ENCODE results near the gene RGL1. TPM values are rescaled to one million over a fixed set of nuclear protein-coding genes. Genes with fewer than 3 reads are reported as not detected.
A peak's percentile ranks its signal among the peaks of the same experiment; 100 is the strongest.

The RGL1 gene
- total RNA-seq, 4 donors from 2014 or later, result 10.6 to 13.8 (median 11.3) TPM

GRCh38 chr1:183877053-183877720 is 72.3 kb downstream of the RGL1 start:
- Histone ChIP-seq H3K4me3 (peak overlapping the region; percentile 27), H3K4me1 (peaks cover 44% of the 10 kb centered on the region), H3K27ac (peak overlapping the region; percentile 70), H3K9me3 (no peaks in the 10 kb centered on the region), H3K27me3 (no peaks in the 10 kb centered on the region), H3K36me3 (no peaks in the 10 kb centered on the region)
- DNase-seq (ENCODE audit: low spot score in 2 of 2), result no peak
- 19% methylated on average over 10 of the region's 10 CpGs for WGBS
- TF ChIP-seq EP300 (IDR thresholded peaks at IDR 0.05) (peak; percentile 2), CTCF (IDR thresholded peaks at IDR 0.05) (no peak)

- no peaks in the 10 kb centered on the region for H3K27me3 ChIP-seq
- H3K36me3 ChIP-seq, result peaks cover 1% of the 10 kb centered on the region
- no peak overlapping the region for H3K4me3 ChIP-seq
- H3K9me3 ChIP-seq, result no peaks in the 10 kb centered on the region
- H3K4me1 ChIP-seq, result peaks cover 37% of the 10 kb centered on the region
- no peak overlapping the region for H3K27ac ChIP-seq
- 57% methylated on average over 2 of the region's 2 CpGs for WGBS
- DNase-seq (ENCODE audit: low spot score in 2 of 2), result no peak
- TF ChIP-seq EP300 (IDR thresholded peaks at IDR 0.05) (no peak), CTCF (IDR thresholded peaks at IDR 0.05) (no peak), POLR2A (IDR thresholded peaks at IDR 0.05) (no peak), POLR2AphosphoS5 (IDR thresholded peaks at IDR 0.05) (no peak)
Measured at GRCh38 chr1:183879494-183879893, 74.6 kb downstream of the RGL1 start.

- H3K4me3 ChIP-seq, result no peak overlapping the region
- H3K9me3 ChIP-seq, result no peaks in the 10 kb centered on the region
- DNase-seq (ENCODE audit: low spot score in 2 of 2), result no peak
- TF ChIP-seq POLR2A (IDR thresholded peaks at IDR 0.05) (no peak), CTCF (IDR thresholded peaks at IDR 0.05) (no peak), EP300 (IDR thresholded peaks at IDR 0.05) (no peak), POLR2AphosphoS5 (IDR thresholded peaks at IDR 0.05) (no peak)
- WGBS, result 75% methylated on average over 1 of the region's 1 CpG
- no peaks in the 10 kb centered on the region for H3K27me3 ChIP-seq
- peaks cover 6% of the 10 kb centered on the region for H3K36me3 ChIP-seq
- H3K4me1 ChIP-seq, result peaks cover 37% of the 10 kb centered on the region
- no peak overlapping the region for H3K27ac ChIP-seq
Measured at GRCh38 chr1:183879966-183880365, 75.0 kb downstream of the RGL1 start.

- H3K27me3 ChIP-seq, result no peaks in the 10 kb centered on the region
- no peak overlapping the region for H3K4me3 ChIP-seq
- H3K4me1 ChIP-seq, result peaks cover 37% of the 10 kb centered on the region
- no peak for DNase-seq (ENCODE audit: low spot score in 2 of 2)
- no peaks in the 10 kb centered on the region for H3K9me3 ChIP-seq
- 92% methylated on average over 6 of the region's 6 CpGs for WGBS
- H3K36me3 ChIP-seq, result peaks cover 7% of the 10 kb centered on the region
- TF ChIP-seq POLR2A (IDR thresholded peaks at IDR 0.05) (no peak), CTCF (IDR thresholded peaks at IDR 0.05) (no peak), EP300 (IDR thresholded peaks at IDR 0.05) (no peak), POLR2AphosphoS5 (IDR thresholded peaks at IDR 0.05) (no peak)
- H3K27ac ChIP-seq, result no peak overlapping the region
Measured at GRCh38 chr1:183880531-183881243, 75.8 kb downstream of the RGL1 start.

- 44% methylated on average over 3 of the region's 4 CpGs for WGBS
- Histone ChIP-seq H3K27ac (no peak overlapping the region), H3K27me3 (no peaks in the 10 kb centered on the region), H3K36me3 (peaks cover 7% of the 10 kb centered on the region), H3K4me1 (peaks cover 29% of the 10 kb centered on the region), H3K4me3 (no peak overlapping the region), H3K9me3 (no peaks in the 10 kb centered on the region)
- no peak for DNase-seq (ENCODE audit: low spot score in 2 of 2)
- no peak for TF ChIP-seq POLR2AphosphoS5 (IDR thresholded peaks at IDR 0.05)
- TF ChIP-seq CTCF (IDR thresholded peaks at IDR 0.05), result no peak
- TF ChIP-seq POLR2A (IDR thresholded peaks at IDR 0.05), result no peak
- TF ChIP-seq EP300 (IDR thresholded peaks at IDR 0.05), result no peak
Measured at GRCh38 chr1:183881387-183882131, 76.6 kb downstream of the RGL1 start.
